Measurements from ENCODE around the gene NTN4.

DNA sequence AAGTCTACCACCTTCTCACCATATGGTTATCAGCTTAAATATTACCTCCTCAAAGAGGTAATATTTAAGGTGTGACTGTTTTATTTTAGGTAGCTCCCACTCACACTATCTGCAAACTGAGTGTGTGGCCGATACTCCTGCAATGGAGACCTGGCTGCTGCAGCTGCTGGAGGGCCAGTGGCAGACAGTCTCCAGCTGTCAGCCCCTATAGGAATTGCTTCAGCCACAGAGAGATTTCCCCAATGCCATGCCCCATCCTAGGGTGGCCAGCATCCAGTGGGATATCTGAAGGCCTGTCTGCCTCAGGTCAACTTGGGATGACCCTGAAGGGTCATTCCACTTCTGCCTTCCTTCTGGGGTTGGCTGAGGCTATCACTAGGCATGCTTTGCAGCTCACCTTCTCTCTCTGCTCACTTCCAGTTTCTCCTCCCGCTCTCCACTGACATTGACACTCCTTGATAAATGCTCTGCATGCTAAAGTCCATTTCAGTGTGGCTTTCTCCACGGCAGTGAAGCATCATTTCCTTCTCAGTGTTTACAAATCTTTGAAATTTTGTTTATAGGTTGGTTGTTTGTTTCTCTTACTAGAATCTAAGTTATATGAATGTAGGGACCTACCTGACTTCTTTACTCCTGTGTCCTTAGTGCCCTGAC lies 149.1 kb downstream of the NTN4 start:
- TF ChIP-seq POLR2A (IDR thresholded peaks at IDR 0.05; ENCODE audit: low read length) (no peak), GATA1 (IDR thresholded peaks at IDR 0.05; ENCODE audit: low read depth, low read length) (no peak)

Data from erythroblast (primary cell).